Measurements from ENCODE around the gene ISG20.

The ISG20 gene

GRCh38 chr15:88695101-88695500, 56.3 kb downstream of the ISG20 start:
- no peak for TF ChIP-seq GATA2 (IDR thresholded peaks at IDR 0.05; ENCODE audit: low read depth, low read length)
- TF ChIP-seq GATA3 (IDR thresholded peaks at IDR 0.05; ENCODE audit: low read depth, low read length): no peak

- no peak for TF ChIP-seq GATA2 (IDR thresholded peaks at IDR 0.05; ENCODE audit: low read depth, low read length)
- no peak for TF ChIP-seq GATA3 (IDR thresholded peaks at IDR 0.05; ENCODE audit: low read depth, low read length)
Measured at GRCh38 chr15:88695691-88696251, 57.0 kb downstream of the ISG20 start.

DNA sequence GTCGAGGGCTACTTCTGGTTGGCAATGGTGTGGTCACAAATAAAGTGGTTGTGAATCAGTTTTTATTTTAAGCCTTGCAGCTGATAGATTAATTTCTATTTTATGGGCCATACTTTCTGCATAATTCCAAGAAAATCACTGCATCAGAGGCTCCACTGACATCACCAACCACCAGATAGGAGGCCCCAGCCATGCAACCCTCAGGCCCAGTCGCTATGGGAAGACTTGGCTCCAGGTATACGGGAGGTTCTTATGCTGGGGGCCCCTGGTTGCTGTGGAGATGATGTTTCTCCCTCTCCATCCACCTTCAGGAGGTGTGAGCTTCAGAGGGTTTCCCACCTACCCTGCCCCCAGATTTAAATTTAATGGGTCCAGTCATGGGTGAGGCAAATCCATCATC, 57.4 kb downstream of the ISG20 start:
- no peak for TF ChIP-seq GATA2 (IDR thresholded peaks at IDR 0.05; ENCODE audit: low read depth, low read length)

DNA sequence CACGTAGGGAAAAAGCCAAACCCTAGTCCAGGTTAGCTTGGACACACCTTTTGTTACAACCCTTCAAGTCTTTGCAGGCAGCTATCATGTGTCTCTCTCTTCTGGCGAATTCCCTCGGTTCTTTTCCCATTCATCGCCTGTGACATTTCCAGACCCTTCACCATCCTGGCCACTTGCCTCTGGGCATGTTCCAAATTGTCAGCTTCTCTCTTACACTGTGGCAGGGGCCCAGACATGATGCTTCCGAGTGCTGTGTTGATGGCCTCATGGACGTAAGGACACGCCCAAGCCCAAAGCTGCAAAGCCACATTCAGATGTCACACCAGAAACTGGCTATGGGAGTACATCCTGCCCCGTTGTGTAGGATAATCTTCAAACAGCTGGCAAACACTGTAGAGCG, 58.5 kb downstream of the ISG20 start:
- TF ChIP-seq GATA3 (IDR thresholded peaks at IDR 0.05; ENCODE audit: low read depth, low read length) (no peak), GATA2 (IDR thresholded peaks at IDR 0.05; ENCODE audit: low read depth, low read length) (no peak)

- TF ChIP-seq GATA2 (IDR thresholded peaks at IDR 0.05; ENCODE audit: low read depth, low read length) (no peak), GATA3 (IDR thresholded peaks at IDR 0.05; ENCODE audit: low read depth, low read length) (no peak)
Measured at GRCh38 chr15:88699861-88700260, 61.0 kb downstream of the ISG20 start.

DNA sequence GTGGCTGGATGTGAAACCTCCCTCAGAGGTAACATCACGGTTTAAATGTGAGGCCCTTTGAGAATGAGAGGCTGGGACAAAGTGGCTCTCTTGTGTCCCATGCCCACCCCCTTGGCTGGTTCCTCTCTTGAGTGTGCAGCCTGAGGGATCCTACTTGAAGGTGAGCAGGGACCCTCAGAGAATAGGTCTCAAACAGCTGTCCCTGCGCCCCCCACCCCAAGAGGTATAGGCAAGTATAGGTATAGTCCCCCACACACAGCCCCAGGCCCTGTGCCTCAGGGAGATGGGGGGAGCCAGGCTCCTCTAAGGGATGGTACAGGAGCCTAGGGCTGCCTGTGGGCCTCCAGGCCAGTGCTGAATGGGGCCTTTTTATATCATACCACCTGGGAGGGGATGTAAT, 61.9 kb downstream of the ISG20 start:
- TF ChIP-seq GATA3 (IDR thresholded peaks at IDR 0.05; ENCODE audit: low read depth, low read length) (no peak), GATA2 (IDR thresholded peaks at IDR 0.05; ENCODE audit: low read depth, low read length) (no peak)

- no peak for TF ChIP-seq GATA3 (IDR thresholded peaks at IDR 0.05; ENCODE audit: low read depth, low read length)
- no peak for TF ChIP-seq GATA2 (IDR thresholded peaks at IDR 0.05; ENCODE audit: low read depth, low read length)
Measured at GRCh38 chr15:88701561-88702095, 62.8 kb downstream of the ISG20 start.

DNA sequence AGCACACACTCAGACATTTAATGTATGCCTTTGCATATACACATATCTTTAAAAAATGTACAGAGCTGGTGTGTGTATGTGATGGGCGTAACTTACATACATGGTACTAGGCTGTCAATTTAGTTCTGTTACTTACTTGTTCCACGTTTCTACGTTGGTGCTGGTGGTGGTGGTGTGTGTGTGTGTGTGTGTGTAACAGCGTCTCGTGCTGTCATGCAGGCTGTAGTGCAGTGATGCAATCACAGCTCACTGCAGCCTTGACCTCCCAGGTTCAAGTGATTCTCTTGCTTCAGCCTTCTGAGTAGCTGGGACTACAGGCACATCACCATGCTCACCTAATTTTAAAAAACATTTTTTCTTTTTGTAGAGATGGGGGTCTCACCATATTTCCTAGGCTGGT, 64.2 kb downstream of the ISG20 start:
- TF ChIP-seq GATA2 (IDR thresholded peaks at IDR 0.05; ENCODE audit: low read depth, low read length): no peak

GRCh38 chr15:88703533-88703932, 64.7 kb downstream of the ISG20 start:
- no peak for TF ChIP-seq GATA2 (IDR thresholded peaks at IDR 0.05; ENCODE audit: low read depth, low read length)
- no peak for TF ChIP-seq GATA3 (IDR thresholded peaks at IDR 0.05; ENCODE audit: low read depth, low read length)

DNA sequence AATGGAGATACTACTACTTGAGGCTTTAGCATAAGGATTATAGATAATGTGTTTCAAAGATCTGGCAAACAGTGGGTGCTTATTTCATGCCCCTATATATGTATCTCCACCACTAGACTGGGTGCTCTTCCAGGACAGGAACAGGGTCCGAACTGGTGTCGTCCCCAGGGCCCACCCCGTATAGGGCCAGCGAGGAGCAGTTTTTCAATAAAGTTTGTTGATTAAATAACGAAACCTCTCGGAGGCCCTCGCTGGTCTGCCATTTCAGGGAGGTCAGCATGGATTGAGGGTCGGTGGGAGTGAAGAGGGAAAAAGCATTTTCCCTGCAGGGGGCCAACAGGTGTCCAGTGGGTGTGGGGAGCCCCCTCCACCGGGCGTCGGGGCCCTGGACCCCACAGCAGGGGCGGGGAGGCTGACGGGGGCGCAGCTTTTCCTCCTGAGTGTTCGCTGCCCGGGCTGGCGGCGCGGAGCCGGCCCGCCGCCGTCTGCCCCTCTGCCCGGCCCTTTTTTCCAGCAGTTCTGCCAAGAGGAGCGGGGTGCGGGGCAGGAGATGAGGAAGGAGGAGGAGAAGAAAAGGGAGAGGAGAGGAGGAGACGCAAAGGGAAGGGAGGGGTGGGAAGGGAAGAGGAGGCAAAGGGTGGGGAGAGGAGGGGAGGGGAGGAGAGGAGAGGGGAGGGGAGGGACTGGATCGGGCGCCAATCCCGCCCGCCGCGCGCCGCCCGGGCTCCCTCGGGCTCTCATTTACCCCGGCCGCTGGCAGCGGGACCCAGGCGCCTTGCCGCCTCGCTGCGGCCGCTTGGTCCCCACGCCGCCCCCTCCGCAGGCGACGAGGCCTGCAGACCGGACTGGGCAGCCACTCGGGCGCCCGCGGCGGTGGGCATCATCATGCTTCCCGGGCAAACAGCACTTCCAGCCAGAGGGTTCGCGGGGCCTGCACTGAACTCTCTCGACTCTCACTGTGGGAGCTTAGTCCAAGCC, 66.3 kb downstream of the ISG20 start:
- TF ChIP-seq GATA2 (IDR thresholded peaks at IDR 0.05; ENCODE audit: low read depth, low read length) (no peak), GATA3 (IDR thresholded peaks at IDR 0.05; ENCODE audit: low read depth, low read length) (no peak)

DNA sequence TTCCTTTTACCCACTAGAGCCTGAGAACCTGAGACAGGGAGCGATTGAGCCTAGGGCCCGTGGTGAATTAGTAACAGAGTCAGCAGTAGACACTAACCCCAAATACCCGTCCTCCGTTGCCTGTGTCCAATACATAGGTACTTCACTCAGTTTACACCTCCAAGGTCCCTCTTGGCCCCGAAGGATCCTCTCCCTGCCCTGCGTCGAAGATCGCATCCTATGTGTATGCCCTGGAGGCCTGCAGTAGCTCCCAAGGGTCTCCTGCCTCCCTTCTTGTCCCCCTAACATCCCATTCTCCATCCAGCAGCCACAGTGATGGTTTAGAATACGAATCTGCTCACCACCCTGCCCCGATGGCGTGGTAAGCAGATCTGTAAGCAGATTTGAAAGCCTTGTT, 67.0 kb downstream of the ISG20 start:
- no peak for TF ChIP-seq GATA3 (IDR thresholded peaks at IDR 0.05; ENCODE audit: low read depth, low read length)
- TF ChIP-seq GATA2 (IDR thresholded peaks at IDR 0.05; ENCODE audit: low read depth, low read length): no peak
